HG02763 (cell line): ENCODE data around the gene RAP1GAP2.
"Not testable (repeated sequence)": the region's sequence is repeated elsewhere in the genome, so short reads cannot be mapped to it uniquely, and the experiment has no call there.

Experiments used
- ATAC-seq: cut with Tn5 transposase; IDR thresholded peaks from one replicate; pipeline ENCODE4 v1.9.1; 2021; ENCODE audit warnings: mild to moderate bottlenecking, moderate library complexity; ENCODE audit not compliant: unreplicated experiment

The RAP1GAP2 gene

GRCh38 chr17:3015890-3016289, 219.7 kb downstream of the RAP1GAP2 start:
- no peak for ATAC-seq

GRCh38 chr17:3017936-3018335, 221.7 kb downstream of the RAP1GAP2 start:
- no peak for ATAC-seq

GRCh38 chr17:3019761-3020160, 223.5 kb downstream of the RAP1GAP2 start:
- ATAC-seq, result no peak

- ATAC-seq, result no peak
These were observed 224.1 kb downstream of the RAP1GAP2 start for GRCh38 chr17:3020381-3020780.

- ATAC-seq, result no peak
These were observed 226.0 kb downstream of the RAP1GAP2 start for GRCh38 chr17:3022197-3022596.

GRCh38 chr17:3024346-3024745, 228.1 kb downstream of the RAP1GAP2 start:
- ATAC-seq, result no peak

GRCh38 chr17:3025421-3026124, 229.3 kb downstream of the RAP1GAP2 start:
- ATAC-seq, result no peak

GRCh38 chr17:3026125-3026855, 230.1 kb downstream of the RAP1GAP2 start:
- no peak for ATAC-seq

- no peak for ATAC-seq
These were observed 230.9 kb downstream of the RAP1GAP2 start for GRCh38 chr17:3026856-3027751.

- no peak for ATAC-seq
These were observed 231.7 kb downstream of the RAP1GAP2 start for GRCh38 chr17:3027786-3028532.

GRCh38 chr17:3029213-3029913, 233.1 kb downstream of the RAP1GAP2 start:
- ATAC-seq, result no peak

GRCh38 chr17:3030096-3030495, 233.9 kb downstream of the RAP1GAP2 start:
- ATAC-seq, result no peak

GRCh38 chr17:3030852-3031470, 234.7 kb downstream of the RAP1GAP2 start:
- not testable (repeated sequence) for ATAC-seq

- ATAC-seq, result no peak
These were observed 236.3 kb downstream of the RAP1GAP2 start for GRCh38 chr17:3032258-3033247.

- ATAC-seq, result no peak
These were observed 237.0 kb downstream of the RAP1GAP2 start for GRCh38 chr17:3033248-3033640.

GRCh38 chr17:3033741-3034577, 237.7 kb downstream of the RAP1GAP2 start:
- ATAC-seq, result no peak

GRCh38 chr17:3034578-3034920, 238.3 kb downstream of the RAP1GAP2 start:
- no peak for ATAC-seq
